Astrocyte of the cerebellum (primary cell): ENCODE measurements around the gene TNFRSF18.
A peak's percentile ranks its signal among the peaks of the same experiment; 100 is the strongest.

Experiments
- DNase-seq: peaks from one replicate; pipeline ENCODE4 v3.0.0-alpha.2; 2011; ENCODE audit warnings: low read depth
- H3K4me3 ChIP-seq: 2 replicates; pipeline ENCODE4 v1.5.1; 2011; ENCODE audit warnings: mild to moderate bottlenecking, low read depth, low read length, moderate library complexity
- in situ Hi-C: cut with HindIII; loops from 2 replicates; pipeline ENCODE4 v1.10.0; 2017; ENCODE audit warnings: low sequenced_read_pairs
- TF ChIP-seq, protein P1 (sequence below): IDR thresholded peaks from 2 replicates; pipeline ENCODE4 v1.5.1; 2012; ENCODE audit warnings: low read length, low read depth, moderate library complexity, mild to moderate bottlenecking; ENCODE audit errors: missing control alignments

Gene TNFRSF18

DNA sequence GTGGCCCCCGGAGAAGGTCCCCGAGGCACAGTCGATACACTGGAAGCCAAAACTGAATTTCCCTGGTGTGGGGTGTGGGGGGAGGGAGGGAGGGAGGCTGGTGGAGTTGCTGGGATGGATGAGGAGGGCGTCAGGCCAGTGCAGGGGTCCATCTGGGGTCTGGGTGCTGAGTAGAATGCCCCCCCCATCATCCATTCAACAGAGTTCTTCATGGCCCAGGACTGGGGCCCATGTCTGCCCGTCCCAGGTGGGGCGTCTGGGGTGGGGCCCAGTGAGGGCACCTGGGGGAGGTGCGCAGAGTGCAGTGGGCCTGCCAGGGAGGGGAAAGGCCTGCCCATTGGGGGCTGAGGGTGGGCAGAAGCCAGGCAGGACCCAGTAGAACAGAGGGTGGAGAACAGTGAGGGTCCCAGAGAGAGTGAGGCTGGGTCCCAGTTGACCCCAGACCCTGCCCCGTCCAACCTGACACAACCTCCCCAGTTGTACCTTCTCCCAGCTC is 1.9 kb downstream of the TNFRSF18 start:
- DNase-seq: no peak
- H3K4me3 ChIP-seq: no peak overlapping the region
- in situ Hi-C loops: no loop called here
- TF ChIP-seq, protein P1, sequence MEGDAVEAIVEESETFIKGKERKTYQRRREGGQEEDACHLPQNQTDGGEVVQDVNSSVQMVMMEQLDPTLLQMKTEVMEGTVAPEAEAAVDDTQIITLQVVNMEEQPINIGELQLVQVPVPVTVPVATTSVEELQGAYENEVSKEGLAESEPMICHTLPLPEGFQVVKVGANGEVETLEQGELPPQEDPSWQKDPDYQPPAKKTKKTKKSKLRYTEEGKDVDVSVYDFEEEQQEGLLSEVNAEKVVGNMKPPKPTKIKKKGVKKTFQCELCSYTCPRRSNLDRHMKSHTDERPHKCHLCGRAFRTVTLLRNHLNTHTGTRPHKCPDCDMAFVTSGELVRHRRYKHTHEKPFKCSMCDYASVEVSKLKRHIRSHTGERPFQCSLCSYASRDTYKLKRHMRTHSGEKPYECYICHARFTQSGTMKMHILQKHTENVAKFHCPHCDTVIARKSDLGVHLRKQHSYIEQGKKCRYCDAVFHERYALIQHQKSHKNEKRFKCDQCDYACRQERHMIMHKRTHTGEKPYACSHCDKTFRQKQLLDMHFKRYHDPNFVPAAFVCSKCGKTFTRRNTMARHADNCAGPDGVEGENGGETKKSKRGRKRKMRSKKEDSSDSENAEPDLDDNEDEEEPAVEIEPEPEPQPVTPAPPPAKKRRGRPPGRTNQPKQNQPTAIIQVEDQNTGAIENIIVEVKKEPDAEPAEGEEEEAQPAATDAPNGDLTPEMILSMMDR: no peak

DNA sequence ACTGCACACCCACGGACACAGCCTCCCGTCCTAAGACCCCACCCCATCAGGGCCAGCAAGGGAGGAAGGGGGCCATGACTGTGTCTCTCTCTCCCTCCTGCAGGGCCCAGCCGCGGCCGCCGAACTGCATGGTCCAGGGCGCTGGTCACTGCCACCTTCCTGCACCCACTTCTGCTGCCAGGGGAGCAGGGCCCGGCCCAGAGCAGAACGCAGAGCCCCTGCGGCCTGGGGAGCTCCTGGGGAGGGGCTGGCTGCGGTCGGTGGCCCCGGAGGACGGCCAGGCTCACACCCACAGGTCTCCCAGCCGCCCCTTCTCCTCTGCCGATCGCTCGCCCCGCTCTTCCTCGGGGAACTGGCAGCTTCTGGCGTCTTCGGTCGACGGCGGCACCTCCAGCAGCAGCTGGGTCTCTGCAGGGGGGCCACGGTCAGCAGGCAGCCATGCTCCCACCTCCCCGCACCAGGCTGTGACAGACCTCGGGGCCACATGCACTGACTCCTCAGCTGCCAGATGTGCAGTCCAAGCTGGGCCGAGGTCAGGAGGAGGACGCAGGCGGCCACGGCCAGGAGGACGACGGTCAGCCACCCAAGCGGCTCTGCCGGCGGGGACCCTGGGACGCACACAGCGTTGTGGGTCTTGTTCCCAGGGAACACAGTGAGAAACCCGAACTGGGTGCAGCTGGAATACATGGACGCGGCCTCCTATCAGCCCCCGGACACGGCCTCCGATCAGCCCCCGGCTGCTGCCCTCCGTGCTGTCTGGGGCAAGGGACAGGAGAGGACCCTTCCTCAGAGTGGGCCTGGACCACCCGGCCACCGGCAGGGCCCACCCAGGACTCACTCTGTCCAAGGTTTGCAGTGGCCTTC is 2.6 kb downstream of the TNFRSF18 start:
- in situ Hi-C loops: no loop called here
- DNase-seq: no peak
- TF ChIP-seq, protein P1: no peak
- no peak overlapping the region for H3K4me3 ChIP-seq

DNA sequence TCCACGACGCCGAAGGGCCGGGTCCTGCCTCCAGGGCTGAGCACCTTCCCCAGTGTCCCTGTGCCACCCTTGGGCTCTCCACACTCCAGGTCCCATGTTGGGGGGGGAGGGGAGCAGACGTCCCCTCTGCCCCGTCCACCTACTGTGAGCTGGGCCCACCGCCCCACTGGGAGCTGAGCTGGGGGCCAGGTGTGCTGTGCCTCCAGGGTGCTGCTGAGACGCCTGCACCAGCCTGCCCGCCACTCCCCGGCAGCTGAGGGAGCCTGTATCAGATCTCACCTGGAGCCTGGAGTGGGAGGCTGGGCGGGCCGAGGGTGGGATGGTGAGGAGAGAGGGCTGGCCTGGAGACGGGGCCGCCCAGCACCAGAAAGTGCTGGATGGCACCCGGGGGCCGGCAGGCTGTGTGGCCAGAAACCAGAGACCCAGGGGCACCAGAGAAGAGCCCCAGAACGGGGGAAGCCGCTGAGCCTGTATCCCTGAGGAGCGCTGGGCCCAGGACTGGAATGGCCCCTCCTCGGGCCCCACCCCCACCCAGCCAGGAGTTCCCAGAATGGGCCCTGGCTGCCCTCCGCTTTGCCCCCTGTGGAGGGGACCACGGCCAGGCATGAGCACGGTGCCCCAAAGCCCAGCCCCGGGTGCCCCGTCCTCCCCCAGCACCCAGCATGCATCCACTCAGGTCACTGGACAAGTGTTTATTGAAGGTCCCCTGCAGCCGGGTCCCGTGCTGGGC is 3.4 kb downstream of the TNFRSF18 start:
- in situ Hi-C loops: no loop called here

DNA sequence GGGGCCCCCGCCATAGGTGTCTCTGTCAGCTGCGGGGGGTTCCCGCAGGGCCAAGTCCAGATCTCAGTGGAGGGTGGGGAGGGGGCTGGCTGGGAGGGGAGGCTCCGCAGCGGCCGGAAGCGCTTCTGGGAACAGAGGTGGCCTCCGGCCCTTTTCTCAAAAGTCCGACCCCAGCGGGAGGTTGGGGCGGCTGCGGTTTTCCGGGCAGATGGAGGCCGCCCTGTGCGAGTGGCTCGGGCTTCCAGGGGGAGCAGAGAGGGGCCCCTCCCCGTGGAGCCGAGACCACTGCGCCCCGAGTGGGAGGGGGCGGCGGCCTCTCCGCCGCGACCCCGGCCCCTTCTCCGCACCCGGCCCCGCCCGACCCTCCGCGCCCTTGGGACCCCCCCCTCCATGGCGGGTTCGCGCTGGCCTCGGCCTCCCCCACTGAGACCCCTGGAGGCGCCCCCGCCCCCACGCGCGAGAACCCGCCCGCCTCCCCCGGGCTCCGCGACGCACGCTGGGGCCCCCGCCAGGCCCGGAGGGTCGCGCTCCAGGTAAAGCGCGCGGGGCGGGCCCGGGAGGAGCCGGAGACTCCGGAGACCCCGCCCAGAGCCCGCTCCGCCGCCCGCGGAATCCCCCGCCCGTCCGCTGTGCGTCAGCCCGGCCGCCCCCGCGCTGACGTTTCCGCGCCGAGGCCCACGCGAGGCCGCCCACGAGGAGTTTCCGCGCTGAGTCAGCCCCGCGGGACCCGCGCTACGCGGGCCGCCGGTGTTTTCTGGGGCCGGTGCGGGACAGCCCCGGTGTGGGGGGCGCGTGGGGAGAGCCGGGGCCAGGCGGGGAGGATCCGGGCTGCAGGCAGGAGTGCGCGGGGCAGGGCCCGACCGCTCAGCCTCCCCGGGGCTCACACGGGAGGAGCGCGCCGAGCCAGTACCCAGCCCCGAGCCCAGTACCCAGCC is 5.2 kb downstream of the TNFRSF18 start:
- DNase-seq: no peak
- peak overlapping the region; percentile 33 for H3K4me3 ChIP-seq
- TF ChIP-seq, protein P1: no peak
- in situ Hi-C loops: no loop called here

More for the DNA sequence above, 3.4 kb downstream of the TNFRSF18 start:
- TF ChIP-seq, protein P1: no peak
- no peak for DNase-seq
- H3K4me3 ChIP-seq: no peak overlapping the region

DNA sequence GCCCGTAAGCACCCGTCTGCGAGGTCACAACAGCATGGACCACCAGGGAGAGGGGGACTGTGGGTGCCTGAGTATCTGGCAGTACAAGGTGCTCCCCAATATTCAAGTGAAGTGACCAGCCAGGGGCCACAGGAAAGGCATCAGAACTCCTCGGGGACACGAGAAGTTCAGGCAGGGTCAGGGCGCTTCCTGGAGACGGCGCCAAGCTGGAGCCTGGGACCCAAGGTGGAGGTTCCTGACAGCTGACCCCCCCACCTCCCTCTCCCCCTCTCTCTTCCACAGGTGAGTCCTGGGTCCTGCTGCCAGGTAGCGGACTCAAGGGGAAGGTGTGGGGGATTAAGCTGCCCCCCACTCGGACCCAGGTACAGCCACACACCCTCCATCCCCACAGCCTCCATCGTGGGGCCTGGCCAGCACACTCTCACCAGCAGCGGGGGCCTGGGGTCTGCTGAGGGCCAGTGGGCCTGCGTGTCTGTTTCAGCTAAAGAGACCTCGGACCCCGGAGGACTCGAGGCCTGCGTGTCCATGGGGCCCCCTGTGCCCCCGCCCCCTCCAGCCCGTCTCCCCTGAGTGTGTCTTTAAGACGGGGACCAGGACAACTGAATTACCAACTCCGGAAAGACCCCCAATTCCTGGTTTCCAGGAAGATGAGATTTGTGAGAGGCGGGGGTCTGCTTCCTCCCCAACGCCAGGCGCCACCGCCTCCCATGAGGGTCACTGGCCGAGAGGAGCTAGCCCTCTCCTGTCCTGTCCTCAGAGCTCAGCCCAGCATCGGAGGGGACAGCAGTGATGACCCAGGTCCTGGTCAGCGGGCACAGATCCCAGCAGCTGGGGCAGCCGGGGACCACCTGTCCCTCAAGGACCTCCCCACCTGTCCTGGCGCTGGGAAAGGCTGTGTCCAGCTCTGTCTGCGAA is 6.2 kb downstream of the TNFRSF18 start:
- TF ChIP-seq, protein P1: no peak
- no peak for DNase-seq
- in situ Hi-C loops: no loop called here
- H3K4me3 ChIP-seq: peak overlapping the region; percentile 33
